SK-N-SH (cell line): ENCODE data around the gene TM7SF3.

ENCODE experiments used
- SMC3 ChIP-seq: IDR thresholded peaks from 2 replicates; pipeline ENCODE4 v1.6.1; 2012; ENCODE audit warnings: low read depth, low read length, improper control_type of control experiment
- TF ChIP-seq, protein P1 (sequence below): fragments of 200-600 bp; sonication (generic); IDR thresholded peaks from 2 replicates; pipeline ENCODE4 v1.6.1; 2017; ENCODE audit warnings: antibody characterized with exemption, mild to moderate bottlenecking, moderate library complexity
- TF ChIP-seq, protein P2 (sequence below): IDR thresholded peaks from 2 replicates; pipeline ENCODE4 v1.4.0; 2012; ENCODE audit warnings: low read depth

GRCh38 chr12:27013611-27014084 lies 536 bp downstream of the TM7SF3 start:
- TF ChIP-seq, protein P1, sequence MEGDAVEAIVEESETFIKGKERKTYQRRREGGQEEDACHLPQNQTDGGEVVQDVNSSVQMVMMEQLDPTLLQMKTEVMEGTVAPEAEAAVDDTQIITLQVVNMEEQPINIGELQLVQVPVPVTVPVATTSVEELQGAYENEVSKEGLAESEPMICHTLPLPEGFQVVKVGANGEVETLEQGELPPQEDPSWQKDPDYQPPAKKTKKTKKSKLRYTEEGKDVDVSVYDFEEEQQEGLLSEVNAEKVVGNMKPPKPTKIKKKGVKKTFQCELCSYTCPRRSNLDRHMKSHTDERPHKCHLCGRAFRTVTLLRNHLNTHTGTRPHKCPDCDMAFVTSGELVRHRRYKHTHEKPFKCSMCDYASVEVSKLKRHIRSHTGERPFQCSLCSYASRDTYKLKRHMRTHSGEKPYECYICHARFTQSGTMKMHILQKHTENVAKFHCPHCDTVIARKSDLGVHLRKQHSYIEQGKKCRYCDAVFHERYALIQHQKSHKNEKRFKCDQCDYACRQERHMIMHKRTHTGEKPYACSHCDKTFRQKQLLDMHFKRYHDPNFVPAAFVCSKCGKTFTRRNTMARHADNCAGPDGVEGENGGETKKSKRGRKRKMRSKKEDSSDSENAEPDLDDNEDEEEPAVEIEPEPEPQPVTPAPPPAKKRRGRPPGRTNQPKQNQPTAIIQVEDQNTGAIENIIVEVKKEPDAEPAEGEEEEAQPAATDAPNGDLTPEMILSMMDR: no peak
- TF ChIP-seq, protein P2, sequence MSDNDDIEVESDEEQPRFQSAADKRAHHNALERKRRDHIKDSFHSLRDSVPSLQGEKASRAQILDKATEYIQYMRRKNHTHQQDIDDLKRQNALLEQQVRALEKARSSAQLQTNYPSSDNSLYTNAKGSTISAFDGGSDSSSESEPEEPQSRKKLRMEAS: no peak
- TF ChIP-seq SMC3: no peak
